ENCODE data around the gene RPL13. TPM values are rescaled to one million over a fixed set of nuclear protein-coding genes. Genes with fewer than 3 reads are reported as not detected.

The RPL13 gene
- total and polyA plus RNA-seq, 9 of the 15 experiments (the other 6 are each of a cell fraction or from before 2014, with no cell fraction given): 227 to 6,042 (median 1,633) TPM

DNA sequence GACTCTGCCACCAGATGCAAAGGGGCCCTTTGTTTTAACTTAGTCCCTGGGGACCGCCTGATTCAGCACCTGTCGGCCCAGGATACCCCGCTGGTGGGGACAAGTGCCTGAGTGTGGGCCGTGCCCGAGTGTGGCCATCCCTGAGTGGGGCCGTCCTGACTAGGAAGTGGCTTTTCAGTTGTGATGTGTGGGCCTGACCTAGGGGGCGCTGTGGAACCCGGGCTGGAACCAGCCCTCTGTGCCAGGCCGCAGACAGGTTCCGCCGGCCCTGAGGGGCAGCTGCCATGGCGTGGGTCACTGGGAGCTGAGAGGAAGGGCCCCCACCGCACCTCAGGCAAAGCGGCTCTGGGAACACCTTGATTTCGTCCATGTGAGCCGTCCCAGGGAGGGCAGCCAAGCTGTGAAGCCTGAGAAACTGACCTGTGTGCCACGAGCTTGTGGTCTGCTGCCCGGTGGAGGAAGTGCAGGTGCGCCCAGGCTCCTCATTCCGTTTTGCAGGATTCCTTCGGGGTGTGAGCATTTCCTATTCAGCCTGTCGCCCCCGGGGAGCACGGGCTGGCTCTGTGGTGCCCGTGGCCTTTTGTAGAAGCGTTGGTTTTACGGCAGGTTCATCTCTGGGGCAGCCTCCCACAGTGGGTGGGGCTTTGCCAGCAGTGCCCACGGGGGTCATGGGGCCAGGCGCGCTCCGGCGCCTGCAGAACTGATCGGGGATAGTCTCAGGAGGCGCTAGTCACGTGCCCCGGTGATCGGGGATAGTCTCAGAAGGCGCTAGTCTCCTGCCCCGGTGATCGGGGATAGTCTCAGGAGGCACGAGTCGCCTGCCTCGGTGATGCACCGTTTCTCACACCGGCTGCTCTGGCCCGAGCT is 5.3 kb downstream of the RPL13 start (continued):
- TF ChIP-seq RBM15 (IDR thresholded peaks at IDR 0.05; ENCODE audit: insufficient read depth, low read length) (no peak), EP300 (IDR thresholded peaks at IDR 0.05; ENCODE audit: low read length) (no peak), TCF7 (IDR thresholded peaks at IDR 0.05; ENCODE audit: borderline replicate concordance) (no peak), EP400 (IDR thresholded peaks at IDR 0.05) (no peak), SMARCA5 (IDR thresholded peaks at IDR 0.05) (no peak), TEAD4 (IDR thresholded peaks at IDR 0.05; ENCODE audit: low read length) (no peak), TEAD4 (CRISPR knock-in tag; IDR thresholded peaks at IDR 0.05; ENCODE audit: borderline replicate concordance) (no peak), PURB (CRISPR knock-in tag; IDR thresholded peaks at IDR 0.05; ENCODE audit: low read depth) (no peak)
- TF ChIP-seq, protein P1, sequence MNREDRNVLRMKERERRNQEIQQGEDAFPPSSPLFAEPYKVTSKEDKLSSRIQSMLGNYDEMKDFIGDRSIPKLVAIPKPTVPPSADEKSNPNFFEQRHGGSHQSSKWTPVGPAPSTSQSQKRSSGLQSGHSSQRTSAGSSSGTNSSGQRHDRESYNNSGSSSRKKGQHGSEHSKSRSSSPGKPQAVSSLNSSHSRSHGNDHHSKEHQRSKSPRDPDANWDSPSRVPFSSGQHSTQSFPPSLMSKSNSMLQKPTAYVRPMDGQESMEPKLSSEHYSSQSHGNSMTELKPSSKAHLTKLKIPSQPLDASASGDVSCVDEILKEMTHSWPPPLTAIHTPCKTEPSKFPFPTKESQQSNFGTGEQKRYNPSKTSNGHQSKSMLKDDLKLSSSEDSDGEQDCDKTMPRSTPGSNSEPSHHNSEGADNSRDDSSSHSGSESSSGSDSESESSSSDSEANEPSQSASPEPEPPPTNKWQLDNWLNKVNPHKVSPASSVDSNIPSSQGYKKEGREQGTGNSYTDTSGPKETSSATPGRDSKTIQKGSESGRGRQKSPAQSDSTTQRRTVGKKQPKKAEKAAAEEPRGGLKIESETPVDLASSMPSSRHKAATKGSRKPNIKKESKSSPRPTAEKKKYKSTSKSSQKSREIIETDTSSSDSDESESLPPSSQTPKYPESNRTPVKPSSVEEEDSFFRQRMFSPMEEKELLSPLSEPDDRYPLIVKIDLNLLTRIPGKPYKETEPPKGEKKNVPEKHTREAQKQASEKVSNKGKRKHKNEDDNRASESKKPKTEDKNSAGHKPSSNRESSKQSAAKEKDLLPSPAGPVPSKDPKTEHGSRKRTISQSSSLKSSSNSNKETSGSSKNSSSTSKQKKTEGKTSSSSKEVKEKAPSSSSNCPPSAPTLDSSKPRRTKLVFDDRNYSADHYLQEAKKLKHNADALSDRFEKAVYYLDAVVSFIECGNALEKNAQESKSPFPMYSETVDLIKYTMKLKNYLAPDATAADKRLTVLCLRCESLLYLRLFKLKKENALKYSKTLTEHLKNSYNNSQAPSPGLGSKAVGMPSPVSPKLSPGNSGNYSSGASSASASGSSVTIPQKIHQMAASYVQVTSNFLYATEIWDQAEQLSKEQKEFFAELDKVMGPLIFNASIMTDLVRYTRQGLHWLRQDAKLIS (CRISPR knock-in tag; IDR thresholded peaks at IDR 0.05): peak; percentile 59
- TF ChIP-seq, protein P2, sequence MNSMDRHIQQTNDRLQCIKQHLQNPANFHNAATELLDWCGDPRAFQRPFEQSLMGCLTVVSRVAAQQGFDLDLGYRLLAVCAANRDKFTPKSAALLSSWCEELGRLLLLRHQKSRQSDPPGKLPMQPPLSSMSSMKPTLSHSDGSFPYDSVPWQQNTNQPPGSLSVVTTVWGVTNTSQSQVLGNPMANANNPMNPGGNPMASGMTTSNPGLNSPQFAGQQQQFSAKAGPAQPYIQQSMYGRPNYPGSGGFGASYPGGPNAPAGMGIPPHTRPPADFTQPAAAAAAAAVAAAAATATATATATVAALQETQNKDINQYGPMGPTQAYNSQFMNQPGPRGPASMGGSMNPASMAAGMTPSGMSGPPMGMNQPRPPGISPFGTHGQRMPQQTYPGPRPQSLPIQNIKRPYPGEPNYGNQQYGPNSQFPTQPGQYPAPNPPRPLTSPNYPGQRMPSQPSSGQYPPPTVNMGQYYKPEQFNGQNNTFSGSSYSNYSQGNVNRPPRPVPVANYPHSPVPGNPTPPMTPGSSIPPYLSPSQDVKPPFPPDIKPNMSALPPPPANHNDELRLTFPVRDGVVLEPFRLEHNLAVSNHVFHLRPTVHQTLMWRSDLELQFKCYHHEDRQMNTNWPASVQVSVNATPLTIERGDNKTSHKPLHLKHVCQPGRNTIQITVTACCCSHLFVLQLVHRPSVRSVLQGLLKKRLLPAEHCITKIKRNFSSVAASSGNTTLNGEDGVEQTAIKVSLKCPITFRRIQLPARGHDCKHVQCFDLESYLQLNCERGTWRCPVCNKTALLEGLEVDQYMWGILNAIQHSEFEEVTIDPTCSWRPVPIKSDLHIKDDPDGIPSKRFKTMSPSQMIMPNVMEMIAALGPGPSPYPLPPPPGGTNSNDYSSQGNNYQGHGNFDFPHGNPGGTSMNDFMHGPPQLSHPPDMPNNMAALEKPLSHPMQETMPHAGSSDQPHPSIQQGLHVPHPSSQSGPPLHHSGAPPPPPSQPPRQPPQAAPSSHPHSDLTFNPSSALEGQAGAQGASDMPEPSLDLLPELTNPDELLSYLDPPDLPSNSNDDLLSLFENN (IDR thresholded peaks at IDR 0.05; ENCODE audit: low read depth in 2 of 2, low read length in 2 of 2): no peak
